ENCODE results near the gene ANGEL1.

GRCh38 chr14:76812422-76813383 lies at the start of gene ANGEL1:
- TF ChIP-seq CTCF (IDR thresholded peaks at IDR 0.05; ENCODE audit: insufficient read depth, low read length, poor library complexity, severe bottlenecking) (no peak), EZH2phosphoT487 (conservative IDR thresholded peaks at IDR 0.05; ENCODE audit: low read length) (no peak)
